NCI-H146 treated with DMSO at 0.1 percent for 48 hours (cell line): ENCODE data around the gene AKAP6.

Experiments used
- DNase-seq: peaks from one replicate; lab custom pipeline; 2025; ENCODE audit not compliant: unreplicated experiment; lab: John Stamatoyannopoulos, UW

AKAP6 gene

GRCh38 chr14:32477396-32477795, 148.3 kb downstream of the AKAP6 start:
- DNase-seq = no peak

- no peak for DNase-seq
These were observed 149.0 kb downstream of the AKAP6 start for GRCh38 chr14:32478050-32478449.

- no peak for DNase-seq
These were observed 151.2 kb downstream of the AKAP6 start for GRCh38 chr14:32480337-32480736.

GRCh38 chr14:32481707-32482106, 152.6 kb downstream of the AKAP6 start:
- DNase-seq = no peak

GRCh38 chr14:32491416-32492016, 162.4 kb downstream of the AKAP6 start:
- DNase-seq = no peak

- DNase-seq = no peak
These were observed 163.4 kb downstream of the AKAP6 start for GRCh38 chr14:32492457-32492856.

- no peak for DNase-seq
These were observed 165.7 kb downstream of the AKAP6 start for GRCh38 chr14:32494609-32495434.

GRCh38 chr14:32495435-32495734, 166.3 kb downstream of the AKAP6 start:
- DNase-seq = no peak

GRCh38 chr14:32497248-32497647, 168.2 kb downstream of the AKAP6 start:
- no peak for DNase-seq

GRCh38 chr14:32507029-32507984, 178.2 kb downstream of the AKAP6 start:
- no peak for DNase-seq

GRCh38 chr14:32508281-32508680, 179.2 kb downstream of the AKAP6 start:
- DNase-seq = no peak

- no peak for DNase-seq
These were observed 180.6 kb downstream of the AKAP6 start for GRCh38 chr14:32509632-32510187.

- no peak for DNase-seq
These were observed 181.7 kb downstream of the AKAP6 start for GRCh38 chr14:32510815-32511214.

- DNase-seq = no peak
These were observed 183.2 kb downstream of the AKAP6 start for GRCh38 chr14:32512348-32512747.

- no peak for DNase-seq
These were observed 183.7 kb downstream of the AKAP6 start for GRCh38 chr14:32512813-32513212.

- no peak for DNase-seq
These were observed 184.5 kb downstream of the AKAP6 start for GRCh38 chr14:32513571-32514009.

- no peak for DNase-seq
These were observed 185.1 kb downstream of the AKAP6 start for GRCh38 chr14:32514236-32514635.

GRCh38 chr14:32514681-32515080, 185.6 kb downstream of the AKAP6 start:
- no peak for DNase-seq

GRCh38 chr14:32524609-32525375, 195.7 kb downstream of the AKAP6 start:
- no peak for DNase-seq

GRCh38 chr14:32525591-32525990, 196.5 kb downstream of the AKAP6 start:
- no peak for DNase-seq

GRCh38 chr14:32530800-32531199, 201.7 kb downstream of the AKAP6 start:
- no peak for DNase-seq
